ENCODE results near the gene RAB40C. TPM values are rescaled to one million over a fixed set of nuclear protein-coding genes. Genes with fewer than 3 reads are reported as not detected.

Gene RAB40C
- total RNA-seq, 1 experiment from 2014 or later = 22.5 TPM

- Mint-ChIP-seq H3K9me3 (no peaks in the 10 kb centered on the region), H3K36me3 (no peaks in the 10 kb centered on the region), H3K27me3 (ENCODE audit: low read depth) (peaks cover 4% of the 10 kb centered on the region; the same call in 1 of the 2 replicates), H3K27ac (peak within 1 kb of the TSS; percentile 99), H3K4me3 (peak within 1 kb of the TSS; percentile 97), H3K4me1 (peaks cover 19% of the 10 kb centered on the region)
- peak; percentile 73 for ATAC-seq
- CTCF ChIA-PET = interaction anchor here (0.5 to 4.0 kb wide), 12 partner anchors 11 to 421 kb away, joined by 3 to 37 read pairs (median 6); partner anchors contain the start of genes CAPN15, RHBDL1 and WDR90
- POLR2A ChIA-PET = interaction anchor here (0.5 to 1.5 kb wide), 4 partner anchors 12 to 345 kb away, joined by 3 to 7 read pairs (median 3); partner anchors contain the start of genes SOX8 and WDR90
- DNase-seq (ENCODE audit: low spot score) = peak; percentile 94
- peak; percentile 63 for TF ChIP-seq HMGXB4 (CRISPR knock-in tag; IDR thresholded peaks at IDR 0.05)
- TF ChIP-seq ZBTB21 (CRISPR knock-in tag; IDR thresholded peaks at IDR 0.05; ENCODE audit: borderline replicate concordance) = no peak
- TF ChIP-seq, protein P1, sequence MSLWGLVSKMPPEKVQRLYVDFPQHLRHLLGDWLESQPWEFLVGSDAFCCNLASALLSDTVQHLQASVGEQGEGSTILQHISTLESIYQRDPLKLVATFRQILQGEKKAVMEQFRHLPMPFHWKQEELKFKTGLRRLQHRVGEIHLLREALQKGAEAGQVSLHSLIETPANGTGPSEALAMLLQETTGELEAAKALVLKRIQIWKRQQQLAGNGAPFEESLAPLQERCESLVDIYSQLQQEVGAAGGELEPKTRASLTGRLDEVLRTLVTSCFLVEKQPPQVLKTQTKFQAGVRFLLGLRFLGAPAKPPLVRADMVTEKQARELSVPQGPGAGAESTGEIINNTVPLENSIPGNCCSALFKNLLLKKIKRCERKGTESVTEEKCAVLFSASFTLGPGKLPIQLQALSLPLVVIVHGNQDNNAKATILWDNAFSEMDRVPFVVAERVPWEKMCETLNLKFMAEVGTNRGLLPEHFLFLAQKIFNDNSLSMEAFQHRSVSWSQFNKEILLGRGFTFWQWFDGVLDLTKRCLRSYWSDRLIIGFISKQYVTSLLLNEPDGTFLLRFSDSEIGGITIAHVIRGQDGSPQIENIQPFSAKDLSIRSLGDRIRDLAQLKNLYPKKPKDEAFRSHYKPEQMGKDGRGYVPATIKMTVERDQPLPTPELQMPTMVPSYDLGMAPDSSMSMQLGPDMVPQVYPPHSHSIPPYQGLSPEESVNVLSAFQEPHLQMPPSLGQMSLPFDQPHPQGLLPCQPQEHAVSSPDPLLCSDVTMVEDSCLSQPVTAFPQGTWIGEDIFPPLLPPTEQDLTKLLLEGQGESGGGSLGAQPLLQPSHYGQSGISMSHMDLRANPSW (CRISPR knock-in tag; conservative IDR thresholded peaks at IDR 0.05; ENCODE audit: low read depth) = no peak
- TF ChIP-seq, protein P2, sequence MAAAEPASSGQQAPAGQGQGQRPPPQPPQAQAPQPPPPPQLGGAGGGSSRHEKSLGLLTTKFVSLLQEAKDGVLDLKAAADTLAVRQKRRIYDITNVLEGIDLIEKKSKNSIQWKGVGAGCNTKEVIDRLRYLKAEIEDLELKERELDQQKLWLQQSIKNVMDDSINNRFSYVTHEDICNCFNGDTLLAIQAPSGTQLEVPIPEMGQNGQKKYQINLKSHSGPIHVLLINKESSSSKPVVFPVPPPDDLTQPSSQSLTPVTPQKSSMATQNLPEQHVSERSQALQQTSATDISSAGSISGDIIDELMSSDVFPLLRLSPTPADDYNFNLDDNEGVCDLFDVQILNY (CRISPR knock-in tag; IDR thresholded peaks at IDR 0.05) = no peak; the same call in none of the 2 replicates
- TF ChIP-seq NFE2L1 (CRISPR knock-in tag; IDR thresholded peaks at IDR 0.05) = no peak; the same call in 1 of the 2 replicates
- TF ChIP-seq ZNF532 (CRISPR knock-in tag; IDR thresholded peaks at IDR 0.05; ENCODE audit: borderline replicate concordance) = no peak
- TF ChIP-seq GABPB1 (CRISPR knock-in tag; IDR thresholded peaks at IDR 0.05) = peak; percentile 62; the same call in 1 of the 2 replicates
- no peak for TF ChIP-seq MLX (CRISPR knock-in tag; IDR thresholded peaks at IDR 0.05)
- TF ChIP-seq, protein P3, sequence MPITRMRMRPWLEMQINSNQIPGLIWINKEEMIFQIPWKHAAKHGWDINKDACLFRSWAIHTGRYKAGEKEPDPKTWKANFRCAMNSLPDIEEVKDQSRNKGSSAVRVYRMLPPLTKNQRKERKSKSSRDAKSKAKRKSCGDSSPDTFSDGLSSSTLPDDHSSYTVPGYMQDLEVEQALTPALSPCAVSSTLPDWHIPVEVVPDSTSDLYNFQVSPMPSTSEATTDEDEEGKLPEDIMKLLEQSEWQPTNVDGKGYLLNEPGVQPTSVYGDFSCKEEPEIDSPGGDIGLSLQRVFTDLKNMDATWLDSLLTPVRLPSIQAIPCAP (CRISPR knock-in tag; IDR thresholded peaks at IDR 0.05) = no peak
- no peak for TF ChIP-seq ATF3 (CRISPR knock-in tag; conservative IDR thresholded peaks at IDR 0.05)
- TF ChIP-seq, protein P4, sequence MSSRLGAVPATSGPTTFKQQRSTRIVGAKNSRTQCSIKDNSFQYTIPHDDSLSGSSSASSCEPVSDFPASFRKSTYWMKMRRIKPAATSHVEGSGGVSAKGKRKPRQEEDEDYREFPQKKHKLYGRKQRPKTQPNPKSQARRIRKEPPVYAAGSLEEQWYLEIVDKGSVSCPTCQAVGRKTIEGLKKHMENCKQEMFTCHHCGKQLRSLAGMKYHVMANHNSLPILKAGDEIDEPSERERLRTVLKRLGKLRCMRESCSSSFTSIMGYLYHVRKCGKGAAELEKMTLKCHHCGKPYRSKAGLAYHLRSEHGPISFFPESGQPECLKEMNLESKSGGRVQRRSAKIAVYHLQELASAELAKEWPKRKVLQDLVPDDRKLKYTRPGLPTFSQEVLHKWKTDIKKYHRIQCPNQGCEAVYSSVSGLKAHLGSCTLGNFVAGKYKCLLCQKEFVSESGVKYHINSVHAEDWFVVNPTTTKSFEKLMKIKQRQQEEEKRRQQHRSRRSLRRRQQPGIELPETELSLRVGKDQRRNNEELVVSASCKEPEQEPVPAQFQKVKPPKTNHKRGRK (CRISPR knock-in tag; IDR thresholded peaks at IDR 0.05; ENCODE audit: borderline replicate concordance) = no peak
- TF ChIP-seq CBFB (CRISPR knock-in tag; IDR thresholded peaks at IDR 0.05; ENCODE audit: low read depth) = no peak
- TF ChIP-seq GRHL2 (CRISPR knock-in tag; IDR thresholded peaks at IDR 0.05; ENCODE audit: insufficient replicate concordance, severe bottlenecking) = no peak
- no peak for TF ChIP-seq JAZF1 (CRISPR knock-in tag; IDR thresholded peaks at IDR 0.05)
- TF ChIP-seq ZNF263 (CRISPR knock-in tag; IDR thresholded peaks at IDR 0.05; ENCODE audit: low read depth) = no peak
- no peak for TF ChIP-seq ZNF121 (CRISPR knock-in tag; IDR thresholded peaks at IDR 0.05)
- TF ChIP-seq CTCF (IDR thresholded peaks at IDR 0.05) = no peak
- TF ChIP-seq, protein P5, sequence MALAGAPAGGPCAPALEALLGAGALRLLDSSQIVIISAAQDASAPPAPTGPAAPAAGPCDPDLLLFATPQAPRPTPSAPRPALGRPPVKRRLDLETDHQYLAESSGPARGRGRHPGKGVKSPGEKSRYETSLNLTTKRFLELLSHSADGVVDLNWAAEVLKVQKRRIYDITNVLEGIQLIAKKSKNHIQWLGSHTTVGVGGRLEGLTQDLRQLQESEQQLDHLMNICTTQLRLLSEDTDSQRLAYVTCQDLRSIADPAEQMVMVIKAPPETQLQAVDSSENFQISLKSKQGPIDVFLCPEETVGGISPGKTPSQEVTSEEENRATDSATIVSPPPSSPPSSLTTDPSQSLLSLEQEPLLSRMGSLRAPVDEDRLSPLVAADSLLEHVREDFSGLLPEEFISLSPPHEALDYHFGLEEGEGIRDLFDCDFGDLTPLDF (CRISPR knock-in tag; IDR thresholded peaks at IDR 0.05) = no peak
Observed at GRCh38 chr16:636206-637080, 46.6 kb downstream of the RAB40C start, which contains the start of gene METTL26. Gene METTL26 (minus strand): TSS chr16:636305. CDS start chr16:636290, 15 bp downstream.

All from WTC11 (cell line).